HCT116 (cell line): ENCODE data around the gene FAM50B.

Experiments used
- EZH2 ChIP-seq: fragments of 200-600 bp; sonication (generic); IDR thresholded peaks from 2 replicates; pipeline ENCODE4 v1.6.1; 2017; ENCODE audit warnings: antibody characterized with exemption, mixed run types
- EZH2phosphoT487 ChIP-seq: fragments of 200-600 bp; IDR thresholded peaks from 2 replicates; pipeline ENCODE4 v1.6.1; 2018; ENCODE audit warnings: antibody characterized with exemption, borderline replicate concordance
- JUND ChIP-seq: IDR thresholded peaks from 2 replicates; pipeline ENCODE4 v1.6.1; 2012
- POLR2A ChIP-seq: IDR thresholded peaks from 2 replicates; pipeline ENCODE4 v1.7.0; 2011; ENCODE audit warnings: borderline replicate concordance; ENCODE audit not compliant: insufficient read depth, insufficient read length; ENCODE audit errors: extremely low read depth
- POLR2AphosphoS5 ChIP-seq: IDR thresholded peaks from 2 replicates; pipeline ENCODE4 v1.6.1; 2011; ENCODE audit warnings: mild to moderate bottlenecking, low read depth, low read length, moderate library complexity
- RAD21 ChIP-seq: IDR thresholded peaks from 2 replicates; pipeline ENCODE4 v1.6.1; 2012; ENCODE audit warnings: low read depth, mild to moderate bottlenecking
- SP1 ChIP-seq: IDR thresholded peaks from 2 replicates; pipeline ENCODE4 v1.6.1; 2012; ENCODE audit warnings: low read depth
- TF ChIP-seq, protein P1 (sequence below): IDR thresholded peaks from 2 replicates; pipeline ENCODE4 v1.6.1; 2012; ENCODE audit warnings: low read depth
- TF ChIP-seq, protein P2 (sequence below), 3 experiments: fragments of 200-600 bp in 1 of 3; sonication (generic) in 1 of 3; IDR thresholded peaks in 2 of 3; conservative IDR thresholded peaks in 1 of 3; 2 replicates each; pipeline ENCODE4 v1.5.1; 2012 to 2017; ENCODE audit warnings: low read depth in 2 of 3, low read length in 2 of 3, antibody characterized with exemption in 1 of 3, borderline replicate concordance in 1 of 3, control low read depth in 1 of 3, mild to moderate bottlenecking in 1 of 3, mixed read lengths in 1 of 3, mixed run types in 1 of 3, moderate library complexity in 1 of 3; ENCODE audit not compliant: insufficient read depth in 1 of 3

DNA sequence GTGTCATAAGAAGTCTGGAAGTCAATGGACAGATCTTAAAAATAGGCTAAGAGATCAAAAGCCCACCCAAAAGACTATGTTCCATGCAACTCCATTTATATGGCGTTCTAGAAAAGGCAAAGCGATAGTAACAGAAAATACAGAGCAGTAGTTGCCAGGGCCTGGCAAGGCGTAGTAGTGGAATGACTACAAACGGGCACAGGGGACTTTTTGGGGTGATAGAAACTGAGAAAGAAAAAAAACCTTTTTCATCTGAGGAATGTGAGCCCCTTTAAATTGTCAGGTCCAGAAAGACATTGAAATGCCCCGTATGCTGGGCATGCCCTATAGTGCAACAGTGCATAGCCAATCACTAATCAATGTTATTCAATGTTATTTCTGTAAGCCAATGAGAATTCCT is 47.2 kb upstream of the FAM50B start:
- no peak for TF ChIP-seq SP1
- TF ChIP-seq, protein P1, sequence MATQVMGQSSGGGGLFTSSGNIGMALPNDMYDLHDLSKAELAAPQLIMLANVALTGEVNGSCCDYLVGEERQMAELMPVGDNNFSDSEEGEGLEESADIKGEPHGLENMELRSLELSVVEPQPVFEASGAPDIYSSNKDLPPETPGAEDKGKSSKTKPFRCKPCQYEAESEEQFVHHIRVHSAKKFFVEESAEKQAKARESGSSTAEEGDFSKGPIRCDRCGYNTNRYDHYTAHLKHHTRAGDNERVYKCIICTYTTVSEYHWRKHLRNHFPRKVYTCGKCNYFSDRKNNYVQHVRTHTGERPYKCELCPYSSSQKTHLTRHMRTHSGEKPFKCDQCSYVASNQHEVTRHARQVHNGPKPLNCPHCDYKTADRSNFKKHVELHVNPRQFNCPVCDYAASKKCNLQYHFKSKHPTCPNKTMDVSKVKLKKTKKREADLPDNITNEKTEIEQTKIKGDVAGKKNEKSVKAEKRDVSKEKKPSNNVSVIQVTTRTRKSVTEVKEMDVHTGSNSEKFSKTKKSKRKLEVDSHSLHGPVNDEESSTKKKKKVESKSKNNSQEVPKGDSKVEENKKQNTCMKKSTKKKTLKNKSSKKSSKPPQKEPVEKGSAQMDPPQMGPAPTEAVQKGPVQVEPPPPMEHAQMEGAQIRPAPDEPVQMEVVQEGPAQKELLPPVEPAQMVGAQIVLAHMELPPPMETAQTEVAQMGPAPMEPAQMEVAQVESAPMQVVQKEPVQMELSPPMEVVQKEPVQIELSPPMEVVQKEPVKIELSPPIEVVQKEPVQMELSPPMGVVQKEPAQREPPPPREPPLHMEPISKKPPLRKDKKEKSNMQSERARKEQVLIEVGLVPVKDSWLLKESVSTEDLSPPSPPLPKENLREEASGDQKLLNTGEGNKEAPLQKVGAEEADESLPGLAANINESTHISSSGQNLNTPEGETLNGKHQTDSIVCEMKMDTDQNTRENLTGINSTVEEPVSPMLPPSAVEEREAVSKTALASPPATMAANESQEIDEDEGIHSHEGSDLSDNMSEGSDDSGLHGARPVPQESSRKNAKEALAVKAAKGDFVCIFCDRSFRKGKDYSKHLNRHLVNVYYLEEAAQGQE: no peak
- TF ChIP-seq EZH2: no peak
- TF ChIP-seq, protein P2, sequence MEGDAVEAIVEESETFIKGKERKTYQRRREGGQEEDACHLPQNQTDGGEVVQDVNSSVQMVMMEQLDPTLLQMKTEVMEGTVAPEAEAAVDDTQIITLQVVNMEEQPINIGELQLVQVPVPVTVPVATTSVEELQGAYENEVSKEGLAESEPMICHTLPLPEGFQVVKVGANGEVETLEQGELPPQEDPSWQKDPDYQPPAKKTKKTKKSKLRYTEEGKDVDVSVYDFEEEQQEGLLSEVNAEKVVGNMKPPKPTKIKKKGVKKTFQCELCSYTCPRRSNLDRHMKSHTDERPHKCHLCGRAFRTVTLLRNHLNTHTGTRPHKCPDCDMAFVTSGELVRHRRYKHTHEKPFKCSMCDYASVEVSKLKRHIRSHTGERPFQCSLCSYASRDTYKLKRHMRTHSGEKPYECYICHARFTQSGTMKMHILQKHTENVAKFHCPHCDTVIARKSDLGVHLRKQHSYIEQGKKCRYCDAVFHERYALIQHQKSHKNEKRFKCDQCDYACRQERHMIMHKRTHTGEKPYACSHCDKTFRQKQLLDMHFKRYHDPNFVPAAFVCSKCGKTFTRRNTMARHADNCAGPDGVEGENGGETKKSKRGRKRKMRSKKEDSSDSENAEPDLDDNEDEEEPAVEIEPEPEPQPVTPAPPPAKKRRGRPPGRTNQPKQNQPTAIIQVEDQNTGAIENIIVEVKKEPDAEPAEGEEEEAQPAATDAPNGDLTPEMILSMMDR (IDR thresholded peaks at IDR 0.05 in 2 of 3, conservative IDR thresholded peaks at IDR 0.05 in 1 of 3; ENCODE audit: borderline replicate concordance in 1 of 3, insufficient read depth in 1 of 3, low read depth in 2 of 3, low read length in 2 of 3): no peak
- TF ChIP-seq POLR2AphosphoS5: no peak
- no peak for TF ChIP-seq RAD21
- TF ChIP-seq EZH2phosphoT487: no peak
- no peak for TF ChIP-seq JUND
- TF ChIP-seq POLR2A: no peak
